GM18868 (cell line): Measurements from ENCODE around the gene TRAF7.

Experiments
- ATAC-seq: cut with Tn5 transposase; IDR thresholded peaks from one replicate; pipeline ENCODE4 v1.9.1; 2021; ENCODE audit warnings: mild to moderate bottlenecking, moderate library complexity; ENCODE audit not compliant: unreplicated experiment

Gene TRAF7

DNA sequence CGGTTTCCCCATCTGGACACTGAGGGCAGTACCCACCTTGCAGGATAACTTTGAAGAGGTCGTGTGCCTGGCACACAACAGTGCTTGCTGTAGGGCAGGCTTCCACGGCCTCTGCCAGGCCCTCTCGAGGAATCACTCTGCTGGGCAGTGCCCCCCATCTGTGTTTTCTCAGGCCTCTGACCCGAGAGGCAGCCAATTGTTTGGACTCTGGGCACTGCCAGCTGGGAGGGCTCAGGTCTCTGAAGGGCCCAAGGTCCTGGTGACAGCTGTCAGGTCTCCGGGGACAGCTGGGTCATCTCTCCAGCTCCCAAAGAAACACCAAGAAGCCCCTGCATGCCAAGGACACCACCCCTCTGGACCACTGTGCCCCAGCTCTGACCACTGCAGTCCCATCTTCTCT lies 8.2 kb upstream of the TRAF7 start:
- ATAC-seq = no peak

DNA sequence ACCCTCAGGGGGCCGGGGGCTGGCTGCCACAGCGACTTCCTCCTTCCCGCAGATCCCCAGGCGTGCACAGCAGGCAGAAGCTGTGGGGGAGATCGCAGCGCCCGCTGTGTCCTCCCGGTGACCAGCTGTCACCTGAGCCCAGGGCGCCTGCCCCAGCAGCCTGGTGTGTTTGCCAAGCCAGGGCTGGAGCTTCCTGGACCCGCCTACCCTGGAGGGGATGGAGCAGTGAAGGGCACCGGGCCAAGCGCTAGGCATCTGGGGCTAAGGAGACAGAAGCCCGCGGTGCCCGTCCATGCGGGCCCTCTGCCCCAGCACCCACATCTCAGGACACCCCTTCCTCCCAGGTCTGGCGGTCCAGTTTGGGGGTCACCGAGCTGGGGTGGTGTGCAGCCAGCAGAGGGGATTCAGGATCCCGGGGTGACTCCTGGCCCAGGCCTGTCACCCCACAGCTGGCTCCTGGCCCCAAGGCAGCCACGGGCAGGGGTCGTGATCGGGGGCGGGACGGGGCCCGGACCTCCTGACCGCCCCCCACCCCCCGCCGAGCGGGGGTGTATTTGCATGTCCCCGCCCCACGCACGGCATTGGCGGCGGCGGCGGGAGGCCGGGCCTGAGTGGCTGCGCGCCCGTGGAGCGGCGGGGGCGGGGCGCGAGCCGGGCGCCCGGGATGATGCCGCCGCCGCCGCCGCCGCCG lies 7.5 kb upstream of the TRAF7 start, which contains the start of gene RAB26:
RAB26 (plus strand) TSS at position 645 of the 691 bp plus-strand sequence. CDS start 159 bp downstream, outside the sequence.
- no peak for ATAC-seq

GRCh38 chr16:2148714-2149629 lies 6.6 kb upstream of the TRAF7 start:
- ATAC-seq = no peak

GRCh38 chr16:2149630-2150417 lies 5.8 kb upstream of the TRAF7 start:
- no peak for ATAC-seq

GRCh38 chr16:2150418-2151187 lies 5.0 kb upstream of the TRAF7 start:
- no peak for ATAC-seq

DNA sequence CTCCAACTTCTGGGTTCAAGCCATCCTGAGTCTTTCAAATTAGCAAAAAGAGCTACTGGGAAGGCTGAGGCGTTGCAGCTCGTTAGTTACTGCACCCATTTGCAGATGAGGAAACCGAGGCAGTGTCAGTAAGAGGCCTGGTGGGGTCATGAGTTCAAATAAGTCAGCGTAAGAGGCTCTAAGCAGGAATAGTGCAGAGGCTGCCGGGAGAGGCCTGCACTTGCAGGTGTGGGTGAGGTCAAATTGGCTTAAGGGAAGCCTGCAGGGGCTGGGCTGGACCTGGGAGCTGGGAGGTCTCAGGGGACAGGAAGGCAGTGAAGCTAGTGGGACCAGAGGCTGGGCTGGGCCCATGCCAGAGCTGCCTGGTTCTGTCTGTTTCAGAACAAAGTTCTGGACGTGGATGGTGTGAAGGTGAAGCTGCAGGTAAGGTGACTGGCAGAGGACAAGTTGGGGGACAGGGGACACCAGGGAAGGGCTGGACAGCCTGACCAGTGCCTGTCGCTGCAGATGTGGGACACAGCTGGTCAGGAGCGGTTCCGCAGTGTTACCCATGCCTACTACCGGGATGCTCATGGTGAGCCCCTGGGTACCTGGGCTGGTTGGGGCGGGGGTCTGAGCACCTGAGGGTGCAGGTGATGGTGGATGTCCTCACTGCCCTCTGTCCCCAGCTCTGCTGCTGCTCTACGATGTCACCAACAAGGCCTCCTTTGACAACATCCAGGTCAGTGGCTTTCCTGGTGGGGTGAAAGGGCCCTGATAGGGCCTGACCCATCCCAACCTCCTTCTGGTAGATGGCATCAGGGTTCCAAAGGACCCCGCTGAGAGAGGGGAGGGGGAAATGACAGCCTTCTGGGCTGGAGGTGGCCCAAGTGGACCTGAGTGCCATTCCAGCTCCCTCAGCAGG lies 4.1 kb upstream of the TRAF7 start:
- no peak for ATAC-seq

DNA sequence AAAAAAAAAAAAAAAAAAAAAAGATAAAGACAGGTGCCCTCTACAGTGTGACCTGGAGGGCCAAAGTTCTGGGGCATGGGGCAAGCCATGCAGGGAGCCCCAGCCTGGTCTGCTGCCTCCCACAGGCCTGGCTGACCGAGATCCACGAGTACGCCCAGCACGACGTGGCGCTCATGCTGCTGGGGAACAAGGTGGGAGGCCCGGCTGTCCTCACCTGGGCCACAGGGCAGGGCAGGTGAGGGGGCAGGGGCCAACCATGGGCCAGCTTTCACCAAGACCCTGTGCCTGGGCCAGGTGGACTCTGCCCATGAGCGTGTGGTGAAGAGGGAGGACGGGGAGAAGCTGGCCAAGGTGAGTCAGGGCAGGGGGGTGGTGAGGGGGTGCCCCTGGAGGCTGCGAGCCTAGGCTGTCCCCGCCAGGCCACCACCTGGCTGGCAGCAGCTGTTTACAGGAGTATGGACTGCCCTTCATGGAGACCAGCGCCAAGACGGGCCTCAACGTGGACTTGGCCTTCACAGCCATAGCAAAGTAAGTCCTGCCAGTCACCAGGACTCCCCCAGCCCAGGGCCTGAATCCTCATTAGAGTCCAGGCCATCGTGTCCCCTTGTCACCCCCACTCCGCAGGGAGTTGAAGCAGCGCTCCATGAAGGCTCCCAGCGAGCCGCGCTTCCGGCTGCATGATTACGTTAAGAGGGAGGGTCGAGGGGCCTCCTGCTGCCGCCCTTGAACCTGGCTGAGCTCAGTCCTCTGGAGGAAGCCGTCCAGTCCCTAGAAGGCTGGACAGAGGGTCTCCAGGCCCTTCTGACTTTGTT lies 2.7 kb upstream of the TRAF7 start:
- ATAC-seq = no peak

GRCh38 chr16:2154533-2155090 lies 970 bp upstream of the TRAF7 start:
- no peak for ATAC-seq

DNA sequence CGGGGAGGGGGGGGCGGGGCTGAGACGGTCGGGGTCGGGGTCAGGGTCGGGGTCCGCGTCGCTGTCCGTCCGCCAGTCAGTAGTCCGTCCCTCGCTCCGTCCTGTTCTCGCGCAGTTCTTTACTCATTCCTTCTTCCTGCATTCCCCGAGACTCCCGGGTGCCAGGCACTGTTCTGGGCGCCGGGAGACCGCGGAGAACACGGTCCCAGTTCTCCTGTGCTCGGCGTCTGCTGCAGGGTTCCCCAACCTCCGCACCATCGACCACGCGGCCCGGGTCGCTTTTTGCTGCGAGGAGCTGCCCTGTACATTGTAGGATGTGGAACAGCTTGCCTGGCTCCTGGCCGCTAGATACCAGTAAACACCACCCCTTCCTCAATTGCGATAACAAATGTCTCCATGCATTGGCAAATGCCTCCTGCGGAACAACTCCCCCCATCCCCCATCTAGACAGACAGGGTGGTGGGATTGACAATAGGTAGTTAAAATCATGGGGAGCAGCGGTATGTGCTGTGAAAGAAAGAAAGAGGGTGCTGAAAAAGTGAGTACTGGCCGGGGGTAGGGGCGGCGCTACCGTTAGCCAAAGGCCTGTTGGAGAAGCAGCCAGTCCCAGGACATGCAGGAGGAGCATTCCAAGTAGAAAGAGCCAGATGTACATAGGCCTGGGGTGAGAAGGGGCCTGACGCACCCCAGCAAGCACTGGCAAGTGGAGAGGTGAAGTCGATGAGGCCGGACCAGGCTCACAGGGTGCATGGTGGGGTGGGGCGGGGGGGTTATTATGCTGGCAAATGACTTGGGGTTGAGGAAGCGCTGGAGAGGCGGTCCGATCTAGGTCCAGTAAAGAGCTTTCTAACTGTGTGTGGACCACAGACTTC lies 631 bp downstream of the TRAF7 start:
- no peak for ATAC-seq

DNA sequence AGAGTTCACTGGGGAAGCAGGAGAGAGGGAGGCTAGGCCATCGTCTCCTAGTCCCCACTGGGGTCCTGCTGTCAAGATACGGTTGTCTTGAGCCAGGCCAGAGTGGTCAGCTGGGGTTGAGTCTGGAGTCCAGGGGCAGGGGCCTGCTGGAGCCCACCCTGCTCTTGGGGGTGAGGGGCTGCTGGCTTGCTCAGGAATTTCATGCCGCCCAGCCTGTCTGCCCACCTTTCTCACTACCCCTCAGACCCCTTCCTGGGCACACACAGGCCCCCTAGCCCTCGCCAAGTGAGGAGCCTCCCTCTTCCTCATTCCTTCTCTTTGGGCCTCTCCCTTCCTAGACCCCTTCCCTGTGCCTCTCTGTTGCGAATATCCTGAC lies 1.3 kb downstream of the TRAF7 start:
- no peak for ATAC-seq

DNA sequence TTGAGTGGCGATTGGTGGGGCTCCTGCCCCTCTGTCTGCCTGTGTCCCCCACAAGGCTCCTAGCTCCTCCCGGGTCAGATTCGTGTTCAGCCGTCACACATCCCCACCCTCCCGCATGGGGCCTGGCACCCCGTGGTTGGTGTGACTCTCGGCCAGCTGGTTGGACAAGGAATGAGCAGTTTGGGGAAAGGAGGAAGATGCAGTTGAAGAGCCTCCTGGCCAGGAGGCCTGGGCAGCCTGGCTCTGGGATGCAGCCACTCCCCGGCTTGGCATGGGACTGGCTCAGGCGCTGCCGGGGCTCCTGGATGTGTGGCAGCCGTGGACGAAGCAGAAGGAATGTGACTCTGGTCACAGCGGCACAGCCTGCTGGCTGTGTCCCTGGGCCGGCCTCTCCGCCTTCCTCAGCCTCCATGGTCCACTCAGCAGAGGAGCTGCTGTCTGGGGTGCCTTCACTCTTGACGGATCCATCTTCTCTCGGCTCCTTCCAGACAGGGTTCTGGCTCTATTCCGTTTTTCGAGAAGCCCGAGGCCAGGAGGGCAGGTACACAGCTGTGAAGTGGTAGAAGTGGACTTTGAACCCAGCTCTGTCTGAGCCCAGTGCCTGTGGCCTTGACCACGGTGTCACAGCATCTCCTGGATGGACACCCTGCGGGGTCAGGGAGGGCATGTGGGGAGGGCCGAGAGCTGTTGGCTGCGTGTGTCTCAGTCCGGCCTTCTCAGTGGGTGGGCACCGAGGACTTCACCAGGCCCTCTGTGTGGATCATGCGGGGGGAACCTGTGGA lies 2.1 kb downstream of the TRAF7 start:
- ATAC-seq = no peak

- ATAC-seq = no peak
Measured at GRCh38 chr16:2158262-2158638, 2.7 kb downstream of the TRAF7 start.

GRCh38 chr16:2159175-2159838 lies 3.7 kb downstream of the TRAF7 start:
- no peak for ATAC-seq

- no peak for ATAC-seq
Measured at GRCh38 chr16:2160915-2161551, 5.5 kb downstream of the TRAF7 start.

DNA sequence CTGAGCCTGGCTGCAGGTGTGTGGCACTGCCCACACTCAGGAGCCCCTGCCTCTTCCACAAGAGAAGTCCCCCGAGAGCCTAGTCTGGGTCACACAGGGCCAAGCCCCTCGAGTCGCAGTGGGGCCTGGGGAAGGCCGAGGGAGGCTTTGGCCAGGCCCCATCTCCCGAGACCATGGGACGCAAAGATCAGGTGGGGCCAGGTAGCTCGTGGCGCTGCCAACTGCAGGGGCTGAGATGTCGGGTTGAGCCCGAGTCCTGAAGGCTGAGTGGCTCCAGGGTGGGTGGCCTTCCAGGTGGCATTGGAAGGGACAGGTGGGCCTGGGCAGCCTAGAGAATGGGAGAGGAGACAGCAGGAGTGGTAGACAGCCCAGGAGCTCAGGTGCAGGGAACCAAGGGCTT lies 6.3 kb downstream of the TRAF7 start:
- no peak for ATAC-seq

- no peak for ATAC-seq
Measured at GRCh38 chr16:2162676-2163118, 7.1 kb downstream of the TRAF7 start.
